Measurements from ENCODE around the gene MAP4. TPM values are rescaled to one million over a fixed set of nuclear protein-coding genes. Genes with fewer than 3 reads are reported as not detected.

Gene MAP4
- total and polyA plus RNA-seq, 2 donors (not counting 3 experiments of a cell fraction or from before 2014, with no cell fraction given), result 121 to 290 TPM

DNA sequence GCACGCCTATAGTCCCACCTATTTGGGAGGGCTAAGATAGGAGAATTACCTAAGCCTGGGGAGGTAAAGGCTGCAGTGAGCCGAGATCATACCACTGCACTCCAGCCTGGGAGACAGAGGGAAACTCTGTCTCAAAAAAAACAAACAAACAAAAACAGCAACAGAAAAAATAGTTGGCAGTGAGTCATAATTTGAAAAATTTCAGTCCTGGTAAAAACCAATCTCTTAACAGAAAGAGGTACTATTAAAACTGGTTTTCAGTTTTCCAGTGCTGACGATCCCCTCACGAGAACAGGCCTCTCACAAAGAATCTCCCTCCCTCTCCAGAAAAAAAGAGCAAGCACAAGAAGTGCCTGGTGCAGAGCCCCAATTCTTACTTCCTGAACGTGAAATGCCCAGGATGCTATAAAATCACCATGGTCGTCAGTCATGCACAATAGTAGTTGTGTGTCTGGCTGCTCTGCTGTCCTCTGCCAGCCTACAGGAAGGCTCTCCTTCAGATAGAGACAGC lies 22.8 kb upstream of the MAP4 start:
- FAIRE-seq (no peak), DNase-seq (ENCODE audit: low read depth, low spot score) (peak; percentile 42)
- Histone ChIP-seq H3K79me2 (ENCODE audit: control insufficient read depth, insufficient read depth, low read length) (peaks cover 78% of the 10 kb centered on the region), H3K9me3 (replicated peaks; ENCODE audit: control insufficient read depth, insufficient read depth, low read length) (no peaks in the 10 kb centered on the region), H3K4me2 (ENCODE audit: insufficient read depth, low read length) (peak overlapping the region; percentile 56), H4K20me1 (replicated peaks; ENCODE audit: control insufficient read depth, extremely low read depth, insufficient read depth, low read length) (no peaks in the 10 kb centered on the region), H3K27ac (ENCODE audit: insufficient read depth, low read depth, low read length) (peak overlapping the region; percentile 79), H3K36me3 (ENCODE audit: control insufficient read depth in 2 of 2, extremely low read depth in 1 of 2, insufficient read depth in 2 of 2, low read length in 2 of 2) (no peaks in the 10 kb centered on the region), H2AFZ (ENCODE audit: low read depth, low read length) (no peak overlapping the region), H3K9me1 (replicated peaks; ENCODE audit: control insufficient read depth, extremely low read depth, insufficient read depth, low read length) (no peaks in the 10 kb centered on the region), H3K27me3 (ENCODE audit: control insufficient read depth in 2 of 2, insufficient read depth in 2 of 2, low read length in 2 of 2) (no peaks in the 10 kb centered on the region), H3K4me1 (ENCODE audit: control insufficient read depth, extremely low read depth, insufficient read depth, low read length) (peaks cover 21% of the 10 kb centered on the region), H3K4me3 (replicated peaks in 1 of 3; ENCODE audit: insufficient read depth in 1 of 3, low read depth in 1 of 3, low read length in 3 of 3) (no peak overlapping the region), H3K9ac (replicated peaks; ENCODE audit: extremely low read depth, insufficient read depth, low read length) (peak overlapping the region; percentile 53)
- dilution Hi-C loops (cut with MboI; ENCODE audit: extremely low pct_ligation_motif_present, low sequenced_read_pairs), result no loop called here
- POLR2A ChIA-PET, result no interaction called here
- intact Hi-C loops (cut with micrococcal nuclease), result loop anchor here (2.0 kb wide), 1 partner anchor 50 kb away; no protein-coding TSS in a partner anchor
- CTCF ChIA-PET, result interaction anchor here (1.0 to 1.6 kb wide), 2 partner anchors 12 to 113 kb away, joined by 3 to 6 read pairs; no protein-coding TSS in a partner anchor
- no TSS peak for BruUV-seq (replicated peaks)
- TF ChIP-seq POLR2AphosphoS5 (IDR thresholded peaks at IDR 0.05; ENCODE audit: insufficient read depth, low read depth, low read length), result no peak
- peak; percentile 6 for TF ChIP-seq JUN (IDR thresholded peaks at IDR 0.05; ENCODE audit: borderline replicate concordance, insufficient read depth, insufficient read length, low read depth)

DNA sequence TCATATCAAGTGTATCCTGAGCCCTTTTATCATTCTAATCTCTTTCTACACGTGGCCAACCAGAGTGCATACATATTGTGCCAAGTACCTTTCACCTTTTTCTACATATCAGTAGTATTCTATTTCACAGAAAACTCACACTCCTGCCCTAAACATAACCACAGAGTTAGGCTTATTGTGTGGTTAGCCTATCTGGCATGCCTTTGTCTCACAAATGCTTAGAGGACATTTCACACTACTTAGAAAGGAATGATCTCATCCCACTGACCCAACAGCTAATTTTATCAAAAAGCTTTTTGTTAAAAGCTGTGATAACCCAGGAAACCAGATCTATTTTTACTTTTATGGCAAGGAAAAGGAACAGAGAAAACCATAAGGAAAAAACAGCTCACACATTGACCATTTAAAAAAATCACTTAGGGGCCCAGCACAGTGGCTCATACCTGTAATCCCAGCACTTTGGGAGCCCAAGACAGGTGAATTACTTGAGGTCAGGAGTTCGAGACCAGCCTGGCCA lies 17.8 kb upstream of the MAP4 start:
- H3K27ac ChIP-seq (ENCODE audit: insufficient read depth, low read depth, low read length), result peak overlapping the region; percentile 65
- H4K20me1 ChIP-seq (replicated peaks; ENCODE audit: control insufficient read depth, extremely low read depth, insufficient read depth, low read length), result no peaks in the 10 kb centered on the region
- H2AFZ ChIP-seq (ENCODE audit: low read depth, low read length), result no peak overlapping the region
- intact Hi-C loops (cut with micrococcal nuclease), result loop anchor here (5.0 kb wide), 1 partner anchor 118 kb away; no protein-coding TSS in a partner anchor
- no peak overlapping the region for H3K4me2 ChIP-seq (ENCODE audit: insufficient read depth, low read length)
- H3K9me3 ChIP-seq (replicated peaks; ENCODE audit: control insufficient read depth, insufficient read depth, low read length), result no peaks in the 10 kb centered on the region
- no peak overlapping the region for H3K4me3 ChIP-seq (replicated peaks in 1 of 3; ENCODE audit: insufficient read depth in 1 of 3, low read depth in 1 of 3, low read length in 3 of 3)
- no peak for FAIRE-seq
- peak overlapping the region; percentile 41 for H3K9ac ChIP-seq (replicated peaks; ENCODE audit: extremely low read depth, insufficient read depth, low read length)
- dilution Hi-C loops (cut with MboI; ENCODE audit: extremely low pct_ligation_motif_present, low sequenced_read_pairs), result no loop called here
- no peaks in the 10 kb centered on the region for H3K9me1 ChIP-seq (replicated peaks; ENCODE audit: control insufficient read depth, extremely low read depth, insufficient read depth, low read length)
- POLR2A ChIA-PET, result interaction anchor here (0.6 kb wide), 2 partner anchors 16 to 206 kb away, joined by 3 read pairs; no protein-coding TSS in a partner anchor
- TF ChIP-seq, protein P1, sequence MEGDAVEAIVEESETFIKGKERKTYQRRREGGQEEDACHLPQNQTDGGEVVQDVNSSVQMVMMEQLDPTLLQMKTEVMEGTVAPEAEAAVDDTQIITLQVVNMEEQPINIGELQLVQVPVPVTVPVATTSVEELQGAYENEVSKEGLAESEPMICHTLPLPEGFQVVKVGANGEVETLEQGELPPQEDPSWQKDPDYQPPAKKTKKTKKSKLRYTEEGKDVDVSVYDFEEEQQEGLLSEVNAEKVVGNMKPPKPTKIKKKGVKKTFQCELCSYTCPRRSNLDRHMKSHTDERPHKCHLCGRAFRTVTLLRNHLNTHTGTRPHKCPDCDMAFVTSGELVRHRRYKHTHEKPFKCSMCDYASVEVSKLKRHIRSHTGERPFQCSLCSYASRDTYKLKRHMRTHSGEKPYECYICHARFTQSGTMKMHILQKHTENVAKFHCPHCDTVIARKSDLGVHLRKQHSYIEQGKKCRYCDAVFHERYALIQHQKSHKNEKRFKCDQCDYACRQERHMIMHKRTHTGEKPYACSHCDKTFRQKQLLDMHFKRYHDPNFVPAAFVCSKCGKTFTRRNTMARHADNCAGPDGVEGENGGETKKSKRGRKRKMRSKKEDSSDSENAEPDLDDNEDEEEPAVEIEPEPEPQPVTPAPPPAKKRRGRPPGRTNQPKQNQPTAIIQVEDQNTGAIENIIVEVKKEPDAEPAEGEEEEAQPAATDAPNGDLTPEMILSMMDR (IDR thresholded peaks at IDR 0.05; ENCODE audit: extremely low read depth in 1 of 2, insufficient read depth in 1 of 2, low read depth in 1 of 2, low read length in 2 of 2), result no peak
- peak; percentile 76 for TF ChIP-seq JUN (IDR thresholded peaks at IDR 0.05; ENCODE audit: borderline replicate concordance, insufficient read depth, insufficient read length, low read depth)
- no TSS peak for BruUV-seq (replicated peaks)
- peak; percentile 66 for DNase-seq (ENCODE audit: low read depth, low spot score)
- H3K4me1 ChIP-seq (ENCODE audit: control insufficient read depth, extremely low read depth, insufficient read depth, low read length), result peaks cover 15% of the 10 kb centered on the region
- CTCF ChIA-PET, result interaction anchor here (1.1 to 1.7 kb wide), 4 partner anchors 117 to 196 kb away, joined by 4 to 7 read pairs (median 6); no protein-coding TSS in a partner anchor
- H3K79me2 ChIP-seq (ENCODE audit: control insufficient read depth, insufficient read depth, low read length), result peaks cover 88% of the 10 kb centered on the region
- H3K36me3 ChIP-seq (ENCODE audit: control insufficient read depth in 2 of 2, extremely low read depth in 1 of 2, insufficient read depth in 2 of 2, low read length in 2 of 2), result no peaks in the 10 kb centered on the region
- no peaks in the 10 kb centered on the region for H3K27me3 ChIP-seq (ENCODE audit: control insufficient read depth in 2 of 2, insufficient read depth in 2 of 2, low read length in 2 of 2)

All from endothelial cell of umbilical vein (primary cell).